MV-4-11 (cell line): ENCODE measurements around the gene CTNNAL1.
"Not testable (repeated sequence)": the region's sequence is repeated elsewhere in the genome, so short reads cannot be mapped to it uniquely, and the experiment has no call there.

ENCODE experiments used
- DNase-seq: peaks from one replicate; lab custom pipeline; 2025; lab: John Stamatoyannopoulos, UW

CTNNAL1 gene

GRCh38 chr9:108983885-108984284 lies 29.4 kb downstream of the CTNNAL1 start:
- DNase-seq, result no peak

- no peak for DNase-seq
These were observed 32.4 kb downstream of the CTNNAL1 start for GRCh38 chr9:108980893-108981292.

- no peak for DNase-seq
These were observed 35.1 kb downstream of the CTNNAL1 start for GRCh38 chr9:108978205-108978604.

- no peak for DNase-seq
These were observed 39.4 kb downstream of the CTNNAL1 start for GRCh38 chr9:108973895-108974294.

GRCh38 chr9:108972626-108973209 lies 40.6 kb downstream of the CTNNAL1 start:
- DNase-seq, result no peak

- DNase-seq, result no peak
These were observed 41.1 kb downstream of the CTNNAL1 start for GRCh38 chr9:108972186-108972585.

- DNase-seq, result not testable (repeated sequence)
These were observed 41.9 kb downstream of the CTNNAL1 start for GRCh38 chr9:108971392-108971791.

- no peak for DNase-seq
These were observed 45.4 kb downstream of the CTNNAL1 start for GRCh38 chr9:108967916-108968315.

- DNase-seq, result no peak
These were observed 49.7 kb downstream of the CTNNAL1 start for GRCh38 chr9:108963459-108964143.

GRCh38 chr9:108961151-108961550 lies 52.1 kb downstream of the CTNNAL1 start:
- DNase-seq, result no peak

GRCh38 chr9:108960331-108960730 lies 53.0 kb downstream of the CTNNAL1 start:
- DNase-seq, result no peak

- DNase-seq, result no peak
These were observed 56.7 kb downstream of the CTNNAL1 start for GRCh38 chr9:108956631-108957026.

- no peak for DNase-seq
These were observed 57.2 kb downstream of the CTNNAL1 start for GRCh38 chr9:108956022-108956630.

GRCh38 chr9:108953983-108954574 lies 59.2 kb downstream of the CTNNAL1 start:
- peak; percentile 41 for DNase-seq

- no peak for DNase-seq
These were observed 61.7 kb downstream of the CTNNAL1 start for GRCh38 chr9:108951578-108951977.

GRCh38 chr9:108950168-108950567 lies 63.1 kb downstream of the CTNNAL1 start:
- DNase-seq, result no peak

GRCh38 chr9:108939975-108940374 lies 73.3 kb downstream of the CTNNAL1 start:
- no peak for DNase-seq

GRCh38 chr9:108937561-108938305 lies 75.6 kb downstream of the CTNNAL1 start:
- no peak for DNase-seq

- DNase-seq, result peak; percentile 74
These were observed 78.9 kb downstream of the CTNNAL1 start, which contains the start of gene ABITRAM for GRCh38 chr9:108934323-108934893. Gene ABITRAM (plus strand): TSS chr9:108934400. CDS start chr9:108934487, 87 bp downstream.

- DNase-seq, result peak; percentile 94
These were observed 79.5 kb downstream of the CTNNAL1 start, which contains the start of gene ELP1 for GRCh38 chr9:108933718-108934322. Gene ELP1 (minus strand): TSS chr9:108934124. CDS start chr9:108931146, 2,978 bp downstream.

- DNase-seq, result peak; percentile 37
These were observed 80.0 kb downstream of the CTNNAL1 start for GRCh38 chr9:108933231-108933717.
